DMS79 treated with DMSO at 0.1 percent for 48 hours (cell line): ENCODE results near the gene LTBP1.

ENCODE experiments used
- DNase-seq: peaks from one replicate; lab custom pipeline; 2025; lab: John Stamatoyannopoulos, UW

The LTBP1 gene

GRCh38 chr2:33307659-33308270 is 361.0 kb downstream of the LTBP1 start:
- DNase-seq = no peak

DNA sequence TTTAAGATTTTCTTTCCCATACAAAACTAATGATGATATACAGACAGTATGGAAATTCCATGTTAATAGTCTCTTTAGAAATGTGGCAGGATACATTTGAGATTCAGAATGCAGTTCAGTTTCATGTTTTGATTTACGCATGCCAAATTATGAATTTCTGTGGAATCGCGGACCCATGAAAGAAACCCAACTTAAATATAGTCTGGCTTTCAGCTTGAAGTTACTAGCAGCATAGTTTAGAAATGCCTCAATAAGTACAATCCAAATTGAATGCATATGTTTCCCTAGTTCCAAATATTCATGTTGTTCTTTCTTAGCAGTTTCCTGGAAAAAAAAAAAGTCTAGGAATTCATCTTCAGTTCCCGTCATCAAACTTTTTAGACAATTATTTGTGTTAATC is 365.6 kb downstream of the LTBP1 start:
- DNase-seq = no peak

- no peak for DNase-seq
These were observed 366.3 kb downstream of the LTBP1 start for GRCh38 chr2:33313039-33313438.

DNA sequence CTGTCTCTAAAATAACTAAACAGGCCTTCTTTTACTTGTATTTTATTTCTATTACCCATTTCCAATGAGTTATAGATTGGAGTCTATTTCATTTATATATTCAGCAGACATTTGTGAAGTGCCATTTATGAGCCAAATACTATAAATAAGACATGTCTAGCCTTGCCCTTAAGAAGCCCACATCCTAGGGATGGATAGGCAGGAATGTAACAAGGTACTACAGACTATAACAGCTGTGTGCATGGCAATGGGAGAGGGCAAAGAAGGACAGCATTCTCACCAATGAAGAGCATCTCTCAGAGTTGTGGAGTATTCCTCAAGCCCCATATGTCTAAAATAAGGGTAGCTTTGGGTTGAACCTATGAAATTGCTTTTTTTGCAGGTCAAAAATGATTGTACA is 367.8 kb downstream of the LTBP1 start:
- no peak for DNase-seq

DNA sequence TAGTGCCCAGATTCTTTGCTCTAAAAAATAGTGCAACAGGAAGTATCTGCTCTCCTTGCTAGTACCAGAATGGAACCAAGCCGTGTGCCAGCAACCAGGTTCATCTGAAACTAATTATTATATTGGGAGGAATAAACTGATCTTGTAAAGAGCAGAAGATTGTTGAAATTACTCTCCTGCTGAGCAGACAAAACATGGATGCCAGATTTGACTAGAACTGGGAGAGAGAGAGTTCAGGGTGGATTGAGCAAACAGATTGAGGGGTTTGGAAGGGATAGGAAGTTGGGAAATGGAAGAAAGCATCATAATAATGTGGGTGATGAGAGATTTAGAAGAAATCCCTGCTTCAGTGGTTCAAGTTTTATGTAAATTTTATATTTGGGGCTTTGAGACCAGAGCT is 369.6 kb downstream of the LTBP1 start:
- no peak for DNase-seq

DNA sequence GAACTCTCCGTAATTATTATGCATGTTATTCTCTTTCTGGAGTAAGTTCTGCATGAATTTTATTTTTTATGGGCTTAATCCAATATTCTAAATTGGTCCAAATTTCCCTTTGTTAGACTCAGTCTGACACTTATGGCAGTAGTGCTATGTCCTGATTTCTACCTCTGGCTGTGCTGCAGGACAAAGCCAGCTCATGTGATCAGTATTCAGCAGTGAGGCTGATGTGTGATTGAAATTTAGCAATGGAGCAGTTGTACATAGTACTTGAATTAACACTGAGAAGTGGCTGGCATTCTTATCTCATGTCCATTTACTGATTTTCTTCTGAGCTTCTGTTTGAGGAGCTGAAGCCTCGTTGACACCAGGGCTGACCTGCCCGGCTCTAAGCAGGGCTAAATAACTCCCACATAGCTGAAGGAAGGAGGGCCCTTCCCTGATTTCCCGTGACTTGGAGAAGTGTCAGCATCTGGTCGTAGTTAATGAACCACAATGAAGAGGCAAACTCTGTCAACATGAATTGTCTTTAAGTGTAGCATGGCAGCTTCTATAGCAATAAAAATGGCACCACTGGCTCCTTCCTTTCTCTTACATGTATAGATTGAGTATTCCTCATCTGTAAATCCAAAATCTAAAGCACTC is 370.7 kb downstream of the LTBP1 start:
- peak; percentile 24 for DNase-seq

DNA sequence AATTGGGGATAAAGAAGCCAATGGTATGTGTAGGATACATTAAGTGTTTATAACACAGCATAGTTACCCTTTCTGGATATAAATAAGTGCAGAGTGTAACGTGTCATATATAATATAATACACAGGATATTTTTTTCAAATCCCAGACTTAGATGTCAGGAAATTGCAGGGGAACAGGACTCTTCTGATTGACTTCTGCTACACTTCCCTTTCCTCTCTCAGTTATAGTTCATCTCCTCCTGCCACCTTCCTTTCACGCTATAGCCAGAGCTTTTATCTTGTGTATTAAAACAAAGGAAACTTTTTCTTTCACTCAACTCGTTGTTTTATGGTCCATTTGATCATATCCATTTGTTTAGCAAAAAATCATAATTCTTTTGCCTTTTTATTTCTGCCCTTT is 371.7 kb downstream of the LTBP1 start:
- no peak for DNase-seq

DNA sequence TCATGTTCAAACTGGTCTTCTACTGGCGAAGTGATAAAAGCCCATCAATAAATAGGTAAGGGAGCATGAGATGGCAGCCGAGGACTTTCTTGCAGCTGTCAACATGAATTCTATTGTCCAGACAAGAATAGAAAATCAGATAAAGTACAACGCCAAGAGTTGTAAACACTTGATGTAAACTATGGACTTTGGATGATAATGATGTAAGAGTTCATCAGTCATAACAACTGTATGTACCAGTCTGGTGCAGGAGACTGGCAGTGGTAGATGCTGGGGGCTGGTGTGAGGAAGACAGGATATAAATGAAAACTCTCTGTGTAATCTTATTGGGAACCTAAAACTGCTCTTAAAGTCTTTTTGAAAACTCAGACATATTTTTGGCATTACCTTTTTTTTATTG is 373.8 kb downstream of the LTBP1 start:
- DNase-seq = no peak

- DNase-seq = no peak
These were observed 374.6 kb downstream of the LTBP1 start for GRCh38 chr2:33321236-33321771.

GRCh38 chr2:33321876-33322483 is 375.2 kb downstream of the LTBP1 start:
- DNase-seq = no peak

DNA sequence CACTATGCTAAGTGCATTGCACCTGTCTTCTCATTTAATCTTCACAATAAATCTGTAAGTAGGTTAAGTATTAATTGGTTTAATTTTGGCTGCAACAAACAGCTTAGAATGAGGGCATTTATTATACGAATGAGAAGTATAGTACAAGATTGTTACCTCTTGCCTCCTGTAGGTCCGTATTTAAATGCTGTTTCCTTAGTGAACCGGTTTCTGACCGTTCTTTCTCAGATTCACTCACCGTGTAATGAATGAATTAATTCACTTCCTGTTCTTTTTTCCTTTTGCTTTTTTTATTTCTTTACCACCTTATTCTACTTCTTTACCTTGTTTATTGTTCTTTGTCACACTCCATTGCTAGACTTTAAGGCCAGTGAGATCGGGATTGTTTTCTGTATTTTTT is 375.9 kb downstream of the LTBP1 start:
- DNase-seq = no peak

DNA sequence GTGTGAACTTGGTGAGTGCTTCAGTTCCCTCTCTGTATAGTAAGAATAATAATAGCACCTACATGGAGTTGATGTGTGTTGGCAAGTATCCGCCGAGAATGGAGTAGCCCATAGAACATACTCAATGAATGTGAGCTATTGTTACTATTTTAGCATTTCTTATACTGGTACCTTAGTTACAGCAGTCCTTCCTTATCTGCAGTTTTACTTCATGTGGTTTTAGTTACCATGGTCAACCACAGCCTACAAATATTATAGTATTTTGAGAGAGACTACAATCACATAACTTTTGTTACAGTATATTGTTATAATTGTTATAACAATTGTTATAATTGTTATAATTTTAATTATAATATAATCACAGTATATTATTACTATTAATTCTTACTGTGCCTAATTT is 377.2 kb downstream of the LTBP1 start:
- DNase-seq = no peak

DNA sequence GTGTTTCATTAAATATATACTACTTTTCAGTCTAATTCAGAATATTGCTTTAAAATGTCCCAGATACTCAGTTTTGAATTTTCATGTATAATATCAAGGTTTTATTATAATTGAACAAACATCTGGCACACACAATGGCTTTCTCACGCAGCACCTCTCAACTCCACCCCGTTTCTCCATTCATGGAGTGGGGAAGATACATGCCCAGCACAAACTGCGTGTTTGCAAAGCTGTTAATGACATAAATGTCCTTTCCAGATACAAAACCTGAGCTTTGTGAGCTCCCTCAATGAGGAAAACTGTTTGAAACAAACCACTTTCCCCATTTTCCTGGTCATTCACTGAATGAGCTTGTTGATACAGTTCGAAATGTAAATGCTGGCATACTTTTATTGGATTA is 379.3 kb downstream of the LTBP1 start:
- DNase-seq = no peak

- DNase-seq = no peak
These were observed 386.7 kb downstream of the LTBP1 start for GRCh38 chr2:33333433-33333832.

GRCh38 chr2:33334083-33334482 is 387.3 kb downstream of the LTBP1 start:
- DNase-seq = no peak

DNA sequence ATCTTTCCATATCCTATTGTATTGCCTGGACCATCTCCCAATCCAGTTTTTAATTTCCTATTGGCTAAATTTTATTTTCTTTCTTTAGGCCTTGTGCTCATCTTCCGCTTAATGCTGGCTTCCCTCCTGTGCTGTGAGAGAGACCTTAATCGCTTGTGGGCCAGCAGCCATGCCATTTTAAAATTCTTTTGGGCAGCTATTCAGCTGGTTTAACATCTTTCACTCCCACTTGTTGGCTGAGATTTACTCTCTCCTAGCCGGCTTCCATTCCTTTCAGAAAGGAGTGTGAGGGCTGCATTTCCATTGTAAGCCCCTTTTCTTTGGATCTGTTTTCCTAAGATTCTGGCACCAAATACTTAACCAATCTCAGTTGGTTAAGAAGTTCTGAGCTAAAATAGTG is 388.8 kb downstream of the LTBP1 start:
- no peak for DNase-seq

GRCh38 chr2:33336036-33336625 is 389.4 kb downstream of the LTBP1 start:
- DNase-seq = no peak

GRCh38 chr2:33337385-33337960 is 390.7 kb downstream of the LTBP1 start:
- DNase-seq = no peak

DNA sequence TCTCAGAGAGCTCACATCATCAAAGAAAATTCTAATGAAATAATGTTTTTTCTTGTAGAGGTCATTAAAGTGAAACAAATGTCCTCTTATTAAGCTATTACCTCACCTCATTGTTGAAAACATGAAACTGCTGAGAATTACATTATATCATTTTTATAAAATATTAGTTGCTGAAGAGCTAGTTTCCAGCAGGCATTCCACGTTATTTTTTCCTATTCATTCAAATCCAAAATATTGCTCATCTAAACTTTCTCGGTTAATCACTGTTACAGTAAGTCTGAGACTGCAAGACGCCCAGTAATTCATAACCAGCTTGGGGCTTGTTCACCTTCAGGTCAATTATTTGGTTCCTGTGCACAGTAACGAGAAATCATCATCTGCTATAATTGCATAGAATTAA is 391.2 kb downstream of the LTBP1 start:
- no peak for DNase-seq

GRCh38 chr2:33339269-33339668 is 392.5 kb downstream of the LTBP1 start:
- DNase-seq = no peak

DNA sequence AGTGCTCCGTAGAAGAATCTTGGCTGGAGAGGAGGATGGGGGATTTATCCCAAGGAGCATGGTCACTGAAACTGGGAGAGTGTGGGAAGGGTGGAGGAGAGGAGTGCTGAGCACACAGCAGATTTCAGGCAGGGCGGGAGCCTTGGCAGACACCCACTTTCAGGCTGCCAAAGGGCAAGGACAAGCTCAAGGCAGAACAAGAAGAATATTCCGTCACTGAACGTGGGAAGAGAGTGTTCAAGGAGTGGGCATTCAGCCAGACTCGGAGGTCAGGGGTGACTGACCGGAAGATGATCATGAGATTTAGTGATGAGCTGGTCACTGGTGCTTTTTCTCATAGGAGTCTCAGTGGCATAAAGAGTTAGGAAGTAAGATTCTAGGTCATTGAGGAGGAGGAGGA is 393.5 kb downstream of the LTBP1 start:
- DNase-seq = no peak

DNA sequence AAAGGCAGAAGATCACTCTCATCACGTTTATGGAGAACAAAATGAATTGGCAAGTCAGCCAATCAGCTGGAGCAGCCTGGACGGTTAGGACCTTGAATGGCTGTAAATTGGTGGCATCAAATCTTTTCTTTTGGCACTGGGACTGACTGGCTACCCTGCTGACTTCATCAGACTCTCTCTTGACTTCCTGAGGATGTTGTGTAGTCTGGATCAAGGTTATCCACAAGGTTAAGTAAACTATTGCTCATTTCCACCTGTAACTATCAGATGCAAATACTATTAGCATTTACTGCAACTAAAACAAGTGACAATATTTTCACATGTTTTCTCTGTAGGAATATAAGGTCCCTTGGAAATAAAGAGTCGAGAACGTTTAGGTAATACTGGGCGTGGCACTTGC is 395.4 kb downstream of the LTBP1 start:
- DNase-seq = no peak

DNA sequence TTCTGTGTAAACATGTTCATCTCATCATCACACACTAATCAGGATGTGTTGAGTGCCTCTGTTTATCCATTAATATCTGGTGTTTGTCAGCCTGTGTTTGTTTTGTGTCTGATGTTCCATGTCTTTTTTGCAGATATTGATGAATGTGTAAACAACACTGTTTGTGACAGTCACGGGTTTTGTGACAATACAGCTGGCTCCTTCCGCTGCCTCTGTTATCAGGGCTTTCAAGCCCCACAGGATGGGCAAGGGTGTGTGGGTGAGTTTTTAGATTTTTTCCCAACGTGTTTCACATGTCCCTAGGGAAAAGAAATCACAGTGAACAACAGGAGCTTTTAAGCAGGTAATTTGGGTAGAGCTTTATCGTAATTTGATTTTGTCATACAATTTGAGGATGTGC is 396.0 kb downstream of the LTBP1 start:
- no peak for DNase-seq
